H9 (cell line): Measurements from ENCODE around the gene EYA4. TPM values are rescaled to one million over a fixed set of nuclear protein-coding genes. Genes with fewer than 3 reads are reported as not detected.
"Not testable (repeated sequence)": the region's sequence is repeated elsewhere in the genome, so short reads cannot be mapped to it uniquely, and the experiment has no call there.

Experiments used
- DNase-seq: peaks from one replicate; pipeline ENCODE4 v3.0.0-alpha.2; 2017
- H2AFZ ChIP-seq: one replicate; pipeline ENCODE4 v1.6.1; 2013; ENCODE audit warnings: mild to moderate bottlenecking, low read length, control low read depth, moderate library complexity
- H2AK5ac ChIP-seq: 2 replicates; pipeline ENCODE4 v1.6.1; 2013; ENCODE audit warnings: low read length, control low read depth, mixed read lengths; ENCODE audit not compliant: insufficient read length
- H2BK120ac ChIP-seq: one replicate; pipeline ENCODE4 v1.6.1; 2013; ENCODE audit warnings: low read depth, mild to moderate bottlenecking, low read length, control low read depth, inconsistent platforms; ENCODE audit not compliant: poor library complexity, severe bottlenecking
- H2BK12ac ChIP-seq: 2 replicates; pipeline ENCODE4 v1.6.1; 2013; ENCODE audit warnings: low read length, control low read depth, mixed read lengths, low read depth; ENCODE audit not compliant: insufficient read length
- H2BK15ac ChIP-seq: 2 replicates; pipeline ENCODE4 v1.6.1; 2013; ENCODE audit warnings: low read depth, low read length, control low read depth
- H2BK20ac ChIP-seq: one replicate; pipeline ENCODE4 v1.6.1; 2013; ENCODE audit warnings: low read depth, mild to moderate bottlenecking, low read length, control low read depth, inconsistent platforms; ENCODE audit not compliant: poor library complexity, severe bottlenecking
- H2BK5ac ChIP-seq: 2 replicates; pipeline ENCODE4 v1.6.1; 2013; ENCODE audit warnings: low read length, control low read depth, mixed read lengths; ENCODE audit not compliant: insufficient read length
- H3K14ac ChIP-seq: 2 replicates; pipeline ENCODE4 v1.6.1; 2013; ENCODE audit warnings: low read length, control low read depth; ENCODE audit not compliant: insufficient read depth
- H3K18ac ChIP-seq: 2 replicates; pipeline ENCODE4 v1.6.1; 2013; ENCODE audit warnings: low read depth, mild to moderate bottlenecking, mixed read lengths, low read length, control low read depth; ENCODE audit not compliant: insufficient read length
- H3K23ac ChIP-seq: 2 replicates; pipeline ENCODE4 v1.6.1; 2013; ENCODE audit warnings: low read length, control low read depth, mixed read lengths, low read depth; ENCODE audit not compliant: insufficient read length
- H3K23me2 ChIP-seq: 2 replicates; pipeline ENCODE4 v1.6.1; 2013; ENCODE audit warnings: low read depth, mild to moderate bottlenecking, mixed read lengths, low read length, control low read depth; ENCODE audit not compliant: insufficient read length, poor library complexity, severe bottlenecking
- H3K27ac ChIP-seq: 2 replicates; pipeline ENCODE4 v1.5.1; 2013; ENCODE audit warnings: low read length, control low read depth, mixed read lengths, low read depth; ENCODE audit not compliant: insufficient read length
- H3K27me3 ChIP-seq: 2 replicates; pipeline ENCODE4 v1.6.1; 2013; ENCODE audit warnings: low read length, control low read depth, inconsistent platforms; ENCODE audit not compliant: insufficient read depth
- H3K4ac ChIP-seq: 2 replicates; pipeline ENCODE4 v1.6.1; 2013; ENCODE audit warnings: low read depth, mild to moderate bottlenecking, control low read depth, inconsistent platforms, low read length, moderate library complexity
- H3K4me1 ChIP-seq: 2 replicates; pipeline ENCODE4 v1.6.1; 2013; ENCODE audit warnings: low read length, control low read depth, inconsistent platforms; ENCODE audit not compliant: insufficient read depth
- H3K4me2 ChIP-seq: 2 replicates; pipeline ENCODE4 v1.6.1; 2013; ENCODE audit warnings: low read length, control low read depth, mixed read lengths; ENCODE audit not compliant: insufficient read length, insufficient read depth
- H3K56ac ChIP-seq: 2 replicates; pipeline ENCODE4 v1.6.1; 2013; ENCODE audit warnings: low read depth, mild to moderate bottlenecking, mixed read lengths, low read length, control low read depth; ENCODE audit not compliant: insufficient read length
- H3K79me1 ChIP-seq: 2 replicates; pipeline ENCODE4 v1.6.1; 2013; ENCODE audit warnings: low read depth, mild to moderate bottlenecking, moderate library complexity, low read length, control low read depth, inconsistent platforms; ENCODE audit not compliant: insufficient read depth, poor library complexity, severe bottlenecking
- H3K79me2 ChIP-seq: 2 replicates; pipeline ENCODE4 v1.6.1; 2013; ENCODE audit warnings: low read length, control low read depth, inconsistent platforms; ENCODE audit not compliant: insufficient read depth
- H3K9ac ChIP-seq: 2 replicates; pipeline ENCODE4 v1.6.1; 2013; ENCODE audit warnings: low read length, control low read depth, mixed read lengths; ENCODE audit not compliant: insufficient read length; ENCODE audit errors: extremely low read depth
- H3K9me3 ChIP-seq: one replicate; pipeline ENCODE4 v1.6.1; 2013; ENCODE audit warnings: low read depth, low read length, inconsistent platforms; ENCODE audit not compliant: control insufficient read depth
- H3T11ph ChIP-seq: one replicate; pipeline ENCODE4 v1.6.1; 2013; ENCODE audit warnings: mild to moderate bottlenecking, low read length, control low read depth, inconsistent platforms
- H4K20me1 ChIP-seq: one replicate; pipeline ENCODE4 v1.6.1; 2013; ENCODE audit not compliant: control insufficient read depth, insufficient read length, insufficient read depth
- H4K5ac ChIP-seq: 2 replicates; pipeline ENCODE4 v1.6.1; 2013; ENCODE audit warnings: low read depth, mild to moderate bottlenecking, mixed read lengths, low read length, control low read depth; ENCODE audit not compliant: insufficient read length
- H4K8ac ChIP-seq: replicated peaks from 2 replicates; pipeline ENCODE4 v1.6.1; 2013; ENCODE audit warnings: low read length, control low read depth, mixed read lengths, low read depth; ENCODE audit not compliant: insufficient read length
- H4K91ac ChIP-seq: 2 replicates; pipeline ENCODE4 v1.6.1; 2013; ENCODE audit warnings: low read depth, mild to moderate bottlenecking, moderate library complexity, mixed read lengths, low read length, control low read depth; ENCODE audit not compliant: insufficient read length
- H3K27ac Mint-ChIP-seq, 3 experiments: 2 replicates in 2 of 3; 3 replicates in 1 of 3; pipeline ENCODE4 v1.8.0; 2020 to 2021; ENCODE audit warnings: mixed read lengths in 3 of 3, mild to moderate bottlenecking in 1 of 3, moderate library complexity in 1 of 3
- H3K27me3 Mint-ChIP-seq: 2 replicates; pipeline ENCODE4 v1.8.0; 2021; ENCODE audit warnings: low read depth, mild to moderate bottlenecking, moderate library complexity, mixed read lengths
- H3K36me3 Mint-ChIP-seq, 3 experiments: 2 replicates in 2 of 3; 3 replicates in 1 of 3; pipeline ENCODE4 v1.8.0; 2020 to 2021; ENCODE audit warnings: low read depth in 3 of 3, mixed read lengths in 3 of 3; ENCODE audit not compliant: insufficient read depth in 1 of 3
- H3K4me1 Mint-ChIP-seq, 2 experiments: 2 replicates each; pipeline ENCODE4 v1.8.0; 2020; ENCODE audit warnings: mixed read lengths in 2 of 2
- H3K4me3 Mint-ChIP-seq, 2 experiments: 2 replicates in 1 of 2; 3 replicates in 1 of 2; pipeline ENCODE4 v1.8.0; 2020 to 2021; ENCODE audit warnings: mild to moderate bottlenecking in 2 of 2, mixed read lengths in 2 of 2, moderate library complexity in 1 of 2
- H3K9me3 Mint-ChIP-seq, 2 experiments: 2 replicates in 1 of 2; 3 replicates in 1 of 2; pipeline ENCODE4 v1.8.0; 2020; ENCODE audit warnings: mild to moderate bottlenecking in 2 of 2, mixed read lengths in 2 of 2, moderate library complexity in 1 of 2
- CTCF ChIP-seq: fragments of 200-600 bp; sonication (generic); conservative IDR thresholded peaks from 3 replicates; pipeline ENCODE4 v1.8.0; 2021; ENCODE audit warnings: antibody characterized with exemption, mild to moderate bottlenecking
- WGBS: extraction: QIAGEN DNeasy Blood & Tissue Kit; methylation state at CpG from one replicate; pipeline ENCODE4 v1.1.7; 2013; ENCODE audit warnings: missing lambda C conversion rate, low lambda C conversion rate, mixed read lengths; ENCODE audit not compliant: insufficient read length; ENCODE audit errors: extremely low coverage; 5-methylcytosine and 5-hydroxymethylcytosine counted together
- total RNA-seq: library from RNA; stranded (reverse); gene quantifications from 2 replicates; pipeline ENCODE4 v1.2.1, GENCODE V29; 2021

Gene EYA4
- total RNA-seq, 1 experiment from 2014 or later: 0.26 TPM

- Histone ChIP-seq H3K4ac (no peak overlapping the region), H4K91ac (no peak overlapping the region), H3K23ac (no peak overlapping the region), H2BK5ac (no peak overlapping the region), H3K9me3 (no peaks in the 10 kb centered on the region), H3K4me2 (no peak overlapping the region), H3K9ac (no peak overlapping the region), H4K5ac (no peak overlapping the region), H3T11ph (no peak overlapping the region), H3K23me2 (no peaks in the 10 kb centered on the region), H3K27ac (no peak overlapping the region), H3K18ac (no peak overlapping the region), H2BK12ac (no peak overlapping the region), H2AK5ac (no peak overlapping the region), H2BK15ac (no peak overlapping the region), H4K8ac (no peak overlapping the region), H3K14ac (no peak overlapping the region), H3K79me2 (no peaks in the 10 kb centered on the region), H2AFZ (no peak overlapping the region), H2BK20ac (no peak overlapping the region), H3K27me3 (no peaks in the 10 kb centered on the region), H2BK120ac (no peak overlapping the region), H4K20me1 (no peaks in the 10 kb centered on the region), H3K56ac (no peak overlapping the region), H3K4me1 (peaks cover 3% of the 10 kb centered on the region; the same call in 1 of the 2 replicates), H3K79me1 (no peaks in the 10 kb centered on the region)
- Mint-ChIP-seq H3K36me3 (peaks cover 4 to 8% (median 6%) of the 10 kb centered on the region in 3 experiments; a peak in 4 of 7 replicates), H3K27ac (no peak overlapping the region), H3K4me1 (peaks cover 18 to 20% of the 10 kb centered on the region in 2 experiments), H3K27me3 (no peaks in the 10 kb centered on the region), H3K4me3 (no peak overlapping the region), H3K9me3 (peaks cover 6 to 9% of the 10 kb centered on the region in 2 experiments)
- TF ChIP-seq CTCF: peak; percentile 78
- WGBS: no CpG with 5 or more reads among the region's 4 CpGs
- DNase-seq: no peak
Measured at GRCh38 chr6:133553652-133554051, 312.5 kb downstream of the EYA4 start.

DNA sequence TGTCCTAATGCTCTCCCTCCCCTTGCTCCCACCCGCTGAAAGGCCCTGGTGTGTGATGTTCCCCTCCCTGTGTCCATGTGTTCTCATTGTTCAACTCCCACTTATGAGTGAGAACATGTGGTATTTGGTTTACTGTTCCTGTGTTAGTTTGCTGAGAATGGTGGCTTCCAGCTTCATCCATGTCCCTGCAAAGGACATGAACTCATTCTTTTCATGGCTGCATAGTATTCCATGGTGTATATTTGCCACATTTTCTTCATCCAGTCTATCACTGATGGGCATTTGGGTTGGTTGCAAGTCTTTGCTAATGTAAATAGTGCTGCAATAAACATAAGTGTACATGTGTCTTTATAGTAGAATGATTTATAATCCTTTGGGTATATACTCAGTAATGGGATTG, 313.0 kb downstream of the EYA4 start:
- not testable (repeated sequence) for H3K4me2 ChIP-seq, H4K8ac ChIP-seq, H3K23ac ChIP-seq, H3K4ac ChIP-seq, H3K14ac ChIP-seq, H3K36me3 Mint-ChIP-seq, H4K5ac ChIP-seq, H3K9ac ChIP-seq, H3K4me1 ChIP-seq, H2BK15ac ChIP-seq, H3K18ac ChIP-seq, DNase-seq, H3K27me3 ChIP-seq, H3K27me3 Mint-ChIP-seq, H2BK20ac ChIP-seq, H2BK5ac ChIP-seq, H2BK12ac ChIP-seq, H3K56ac ChIP-seq, H3K79me1 ChIP-seq, H3K4me3 Mint-ChIP-seq, H3K79me2 ChIP-seq, H2AFZ ChIP-seq, H2AK5ac ChIP-seq, H3K23me2 ChIP-seq, H3T11ph ChIP-seq, H3K27ac ChIP-seq, H4K20me1 ChIP-seq, H4K91ac ChIP-seq, H2BK120ac ChIP-seq, H3K9me3 ChIP-seq
- whole genome bisulfite sequencing: no CpG with 5 or more reads among the region's 1 CpG
- peak overlapping the region in 1 of 3 experiments; percentile 92; a peak in 2 of 7 replicates for H3K27ac Mint-ChIP-seq
- H3K9me3 Mint-ChIP-seq: peaks cover 6 to 12% of the 10 kb centered on the region in 2 experiments
- peaks cover 13 to 16% of the 10 kb centered on the region in 2 experiments for H3K4me1 Mint-ChIP-seq
